HG02973 (cell line): Measurements from ENCODE around the gene DBT.
"Not testable (repeated sequence)": the region's sequence is repeated elsewhere in the genome, so short reads cannot be mapped to it uniquely, and the experiment has no call there.

Experiments used
- ATAC-seq: cut with Tn5 transposase; IDR thresholded peaks from one replicate; pipeline ENCODE4 v1.9.1; 2021; ENCODE audit warnings: moderate library complexity; ENCODE audit not compliant: unreplicated experiment

The DBT gene

DNA sequence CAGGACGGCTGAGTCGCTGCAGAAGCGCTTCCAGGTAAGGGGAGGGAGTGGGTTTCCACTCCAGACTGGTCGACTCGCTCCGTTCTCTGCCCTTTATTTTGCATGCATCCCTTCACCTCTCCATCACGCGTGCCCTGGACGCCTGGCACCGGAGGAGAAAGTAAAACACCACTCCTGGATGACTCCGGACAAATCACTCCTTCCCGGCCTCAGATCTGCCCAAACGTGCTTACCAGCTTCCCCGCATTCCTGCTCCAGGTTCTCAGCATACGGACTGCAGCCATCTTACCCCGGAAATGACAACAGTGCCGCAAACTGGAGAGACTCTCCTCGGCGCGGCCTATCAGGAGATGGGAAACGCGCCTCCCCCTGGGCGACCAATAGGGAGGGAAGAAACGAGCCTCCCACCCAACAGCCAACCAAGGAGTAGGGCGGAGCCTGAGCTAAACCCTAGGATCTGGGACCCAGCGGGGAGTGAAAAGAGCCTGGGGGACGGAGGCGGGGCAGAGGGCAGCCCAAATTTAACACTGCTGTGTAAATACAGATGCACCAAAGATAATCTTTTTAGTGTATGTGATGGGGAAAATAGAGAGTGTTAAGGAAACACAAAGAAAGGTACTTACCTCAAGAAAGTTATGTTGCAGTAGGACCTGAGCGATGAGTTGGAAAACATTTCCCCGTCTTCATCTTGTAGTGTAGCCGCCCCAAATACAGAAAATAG lies at the start of gene DBT:
DBT (minus strand) TSS at position 298 of the 721 bp plus-strand sequence; CDS start at position 284, 14 bp downstream.
- peak; percentile 100 for ATAC-seq

DNA sequence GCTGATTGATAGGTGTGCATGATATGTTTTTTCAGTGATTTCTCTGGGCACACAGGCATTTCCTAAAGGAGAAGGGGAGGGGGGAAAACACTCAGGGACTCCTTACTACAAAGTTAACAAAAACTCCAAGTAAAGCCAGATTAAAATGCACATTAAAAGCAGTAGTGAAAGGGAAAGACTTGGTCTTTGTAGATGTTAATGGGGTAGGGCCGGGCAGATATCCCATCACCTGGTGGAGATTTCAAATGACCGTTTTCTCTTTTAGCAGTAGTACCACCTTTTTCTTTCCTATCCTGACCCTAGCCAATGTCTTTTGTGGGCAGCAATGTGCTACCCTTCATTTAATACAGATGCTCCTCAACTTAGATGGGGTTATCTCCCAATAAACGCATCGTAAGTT lies 48.9 kb upstream of the DBT start:
- ATAC-seq, result no peak

DNA sequence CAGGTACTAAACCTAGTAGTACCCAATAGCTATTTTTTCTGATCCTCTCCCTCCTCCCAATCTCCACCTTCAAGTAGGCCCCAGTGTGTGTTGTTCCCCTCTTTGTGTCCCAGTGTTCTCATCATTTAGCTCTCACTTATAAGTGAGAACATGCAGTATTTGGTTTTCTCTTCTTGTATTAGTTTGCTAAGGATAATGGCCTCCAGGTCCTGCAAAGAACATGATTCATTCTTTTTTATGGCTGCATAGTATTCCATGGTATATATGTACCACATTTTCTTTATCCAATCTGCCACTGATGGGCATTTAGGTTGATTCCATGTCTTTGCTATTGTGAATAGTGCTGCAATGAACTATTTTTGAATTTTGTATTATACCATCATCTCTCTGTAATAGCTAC lies 47.4 kb upstream of the DBT start:
- ATAC-seq, result not testable (repeated sequence)

DNA sequence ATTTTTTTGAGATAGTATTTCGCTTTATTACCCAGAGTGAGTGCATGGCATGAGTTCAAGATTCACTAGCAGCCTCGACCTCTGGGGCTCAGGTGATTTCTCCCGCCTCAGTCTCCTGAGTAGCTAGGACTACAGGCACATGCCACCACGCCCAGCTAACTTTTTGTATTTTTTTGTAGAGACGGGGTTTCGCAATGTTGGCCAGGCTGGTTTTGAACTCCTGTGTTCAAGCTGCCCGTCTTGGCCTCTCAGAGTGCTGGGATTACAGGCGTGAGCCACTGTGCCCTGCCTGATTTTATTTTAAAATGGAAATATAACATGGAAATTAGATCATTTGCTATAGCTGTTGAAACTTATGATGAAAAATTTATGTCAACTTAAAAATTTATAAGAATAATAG lies 46.5 kb upstream of the DBT start:
- ATAC-seq, result no peak

DNA sequence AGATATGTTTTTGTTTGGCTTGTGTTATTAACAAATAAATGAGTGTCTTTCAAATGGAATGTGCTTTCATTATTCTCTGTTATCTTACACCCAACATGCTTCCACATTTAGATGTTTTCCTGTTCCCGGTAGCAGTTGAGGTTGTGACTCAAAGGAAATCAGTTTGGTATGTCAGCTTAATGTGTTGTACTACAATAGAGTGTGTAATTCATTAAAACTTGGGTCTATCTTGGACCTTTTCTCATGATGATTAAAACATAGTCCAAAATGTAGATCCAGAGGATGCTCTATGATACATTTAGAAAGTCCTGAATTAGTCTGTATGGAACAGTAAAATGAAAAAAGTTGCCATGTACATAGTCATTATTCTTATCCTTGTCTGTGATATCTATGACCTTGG lies 43.1 kb upstream of the DBT start:
- no peak for ATAC-seq

DNA sequence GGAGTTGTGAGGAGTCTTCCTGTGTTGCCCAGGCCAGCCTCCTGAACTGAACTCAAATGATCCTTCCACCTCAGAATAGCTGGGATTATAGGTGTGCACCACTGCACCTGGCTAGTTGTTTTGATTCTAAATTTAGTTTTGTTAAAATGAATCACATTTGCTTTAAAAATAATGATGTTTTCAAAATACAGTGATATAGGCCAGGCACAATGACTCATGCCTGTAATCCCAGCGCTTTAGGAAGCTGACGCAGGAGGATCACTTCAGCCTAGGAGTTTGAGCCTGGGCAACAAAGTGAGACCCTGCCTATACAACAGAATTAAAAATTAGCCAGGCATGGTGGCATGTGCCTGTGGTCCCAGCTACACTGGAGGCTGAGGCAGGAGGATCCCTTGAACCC lies 40.7 kb upstream of the DBT start:
- ATAC-seq, result no peak

DNA sequence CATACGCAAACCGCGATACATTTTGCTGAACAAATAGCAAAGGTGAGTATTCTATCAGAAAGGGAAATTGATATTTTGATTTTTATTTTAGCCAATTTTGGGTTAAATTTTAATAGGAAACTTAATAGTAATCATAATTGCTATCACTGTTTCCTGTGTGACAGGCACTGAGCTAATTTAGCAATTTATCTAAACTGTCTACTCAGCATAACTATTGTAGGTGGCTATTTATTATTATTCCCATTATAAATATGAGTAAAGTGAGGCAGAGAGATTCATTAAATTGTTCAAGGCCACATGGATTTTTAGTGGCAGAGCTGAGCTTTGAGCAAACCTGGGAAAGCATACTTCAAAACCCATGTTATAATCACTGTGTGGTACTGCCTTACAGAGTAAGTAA lies 37.5 kb upstream of the DBT start:
- ATAC-seq, result no peak

DNA sequence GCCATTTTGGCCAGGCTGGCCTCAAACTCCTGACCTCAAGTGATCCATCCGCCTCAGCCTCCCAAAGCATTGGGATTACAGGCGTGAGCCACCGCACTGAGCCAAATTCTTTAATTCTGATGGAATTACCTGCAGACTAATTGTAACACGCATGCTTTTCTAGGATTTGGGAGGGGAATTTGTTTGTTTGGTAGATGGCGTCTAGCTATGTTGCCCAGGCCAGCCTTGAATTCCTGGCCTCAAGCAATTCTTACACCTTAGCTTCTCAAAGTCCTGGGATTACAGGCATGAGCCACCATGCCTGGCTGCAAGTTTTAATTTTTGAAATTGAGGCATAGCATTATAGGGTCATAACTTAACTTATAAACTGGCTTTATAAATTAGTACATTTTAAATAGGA lies 35.0 kb upstream of the DBT start:
- ATAC-seq, result no peak

DNA sequence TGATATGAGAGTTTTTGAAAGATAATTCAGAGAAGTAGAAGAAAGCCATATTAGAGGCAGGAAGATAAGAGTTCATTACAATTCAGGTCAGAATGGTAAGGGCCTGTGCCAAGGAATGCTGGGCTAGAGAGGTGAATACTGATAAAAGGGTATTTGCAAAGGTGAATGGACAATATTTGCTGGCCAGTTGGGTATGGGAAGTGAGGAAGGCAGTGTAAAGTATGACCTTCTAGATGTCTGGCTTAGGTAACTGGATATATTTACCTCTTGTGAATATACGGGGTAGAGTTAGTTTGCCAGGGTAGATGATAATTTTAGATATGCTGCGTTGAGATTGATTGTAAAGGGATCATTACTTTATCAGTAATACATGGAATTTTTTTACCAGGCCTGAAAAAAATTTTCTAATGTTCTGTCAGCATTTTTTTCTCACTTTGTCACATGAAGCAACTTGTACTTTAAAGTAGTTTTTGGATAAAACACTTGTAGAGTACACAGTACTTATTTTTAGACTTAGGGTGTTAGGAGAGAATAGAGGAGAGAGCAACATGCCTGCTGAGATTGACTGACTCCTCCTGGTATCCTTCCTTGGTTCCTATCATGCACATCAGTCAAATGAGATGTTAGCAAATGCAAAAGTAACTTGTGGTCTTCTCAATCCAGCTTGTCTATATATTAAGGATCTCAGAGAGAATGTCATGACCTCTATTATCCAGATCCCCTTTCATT lies 30.5 kb upstream of the DBT start:
- no peak for ATAC-seq

DNA sequence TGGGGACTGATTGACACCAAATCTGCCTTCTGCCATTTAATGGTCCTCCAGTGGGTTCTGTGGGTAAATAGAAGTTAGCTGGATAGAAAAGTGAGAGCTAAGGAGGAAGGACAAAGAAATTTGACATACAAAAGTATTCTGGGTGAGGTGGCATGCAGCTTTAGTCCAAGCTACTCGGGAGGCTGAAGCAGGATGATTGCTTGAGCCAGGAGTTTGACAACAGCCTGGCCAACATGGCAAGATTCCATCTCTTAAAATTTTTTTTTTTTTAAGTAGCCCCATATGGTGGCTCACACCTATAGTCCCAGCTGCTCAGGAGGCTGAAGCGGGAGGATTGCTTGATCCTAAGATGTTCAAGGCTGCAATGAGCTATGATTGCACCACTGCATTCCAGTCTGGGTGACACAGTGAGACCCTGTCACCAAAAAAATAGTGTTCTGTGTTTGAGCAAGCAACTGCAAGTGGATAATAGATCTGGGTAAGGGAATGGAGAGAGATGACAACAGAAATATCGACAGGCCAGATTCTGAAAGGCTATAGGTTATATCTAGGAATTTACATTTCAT lies 29.8 kb upstream of the DBT start:
- no peak for ATAC-seq

DNA sequence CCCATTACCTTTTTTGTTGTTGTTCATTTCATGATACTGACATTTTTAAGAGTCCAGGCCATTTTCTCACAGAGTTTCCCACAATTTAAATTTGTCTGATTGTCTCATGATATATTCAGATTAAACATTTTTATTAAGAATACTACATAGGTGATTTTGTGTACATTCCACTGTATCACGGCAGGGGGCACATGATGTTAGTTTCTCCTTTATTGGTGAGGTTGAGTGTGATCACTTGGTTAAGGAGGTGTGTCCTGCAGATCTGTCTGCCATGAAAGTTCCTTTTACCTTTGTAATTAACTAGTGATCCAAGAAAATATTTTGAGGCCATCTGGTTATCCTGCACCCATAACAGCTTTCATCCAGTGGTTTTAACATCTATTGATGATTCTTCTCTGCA lies 28.2 kb upstream of the DBT start:
- no peak for ATAC-seq

DNA sequence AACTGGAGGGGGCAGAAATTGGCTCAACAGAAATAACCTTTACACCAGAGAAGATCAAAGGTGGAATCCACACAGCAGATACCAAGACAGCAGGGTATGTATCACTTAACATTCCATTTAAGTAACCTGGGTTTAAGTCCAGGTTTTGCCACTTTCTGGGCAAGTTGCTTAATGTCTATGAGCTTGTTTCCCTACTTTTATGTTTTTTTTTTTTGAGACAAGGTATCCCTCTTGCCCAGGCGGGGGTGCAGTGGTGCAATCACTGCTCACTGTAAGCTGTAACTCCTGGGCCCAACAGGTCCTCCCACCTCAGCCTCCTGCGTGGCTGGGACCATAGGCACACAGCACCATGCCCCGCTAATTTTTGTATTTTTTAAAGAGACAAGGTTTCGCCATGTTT lies 18.6 kb upstream of the DBT start:
- no peak for ATAC-seq

DNA sequence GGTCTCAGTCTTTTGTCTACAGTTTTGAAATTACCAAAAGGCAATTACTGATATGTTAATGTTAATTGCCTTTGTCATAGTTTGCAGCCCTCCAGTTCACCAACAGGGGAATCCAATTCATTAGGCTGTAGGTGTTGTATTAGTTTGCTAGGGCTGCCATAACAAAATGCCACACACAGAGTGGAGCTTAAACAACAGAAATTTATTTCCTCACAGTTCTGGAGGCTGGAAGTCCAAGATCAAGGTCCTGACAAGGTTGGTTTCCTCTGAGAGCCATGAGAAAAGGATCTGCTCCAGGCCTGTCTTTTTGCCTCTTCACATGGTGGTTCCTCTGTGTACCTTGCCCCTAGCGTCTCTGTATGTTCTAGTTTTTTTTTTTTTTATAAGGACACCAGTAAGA lies 17.6 kb upstream of the DBT start:
- no peak for ATAC-seq

DNA sequence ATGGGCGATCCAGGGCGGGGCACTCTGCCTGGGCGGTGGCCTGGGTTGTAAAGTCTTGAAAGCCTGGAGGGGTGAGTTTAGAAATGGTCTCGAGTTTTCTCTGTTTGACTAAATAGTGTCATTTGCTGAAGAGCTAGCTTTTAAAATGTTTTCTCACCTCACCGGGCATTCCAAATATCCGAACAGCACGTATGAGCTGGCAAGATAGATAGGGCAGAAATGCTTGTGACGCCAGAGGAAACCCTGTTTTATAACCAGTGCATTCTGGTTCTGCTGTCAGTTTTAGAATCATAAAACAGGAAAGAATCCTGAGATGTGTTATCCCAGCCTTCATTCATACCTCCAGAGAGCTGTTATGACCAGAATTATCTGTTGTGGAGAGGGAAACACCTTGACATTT lies 17.1 kb upstream of the DBT start:
- peak; percentile 27 for ATAC-seq

DNA sequence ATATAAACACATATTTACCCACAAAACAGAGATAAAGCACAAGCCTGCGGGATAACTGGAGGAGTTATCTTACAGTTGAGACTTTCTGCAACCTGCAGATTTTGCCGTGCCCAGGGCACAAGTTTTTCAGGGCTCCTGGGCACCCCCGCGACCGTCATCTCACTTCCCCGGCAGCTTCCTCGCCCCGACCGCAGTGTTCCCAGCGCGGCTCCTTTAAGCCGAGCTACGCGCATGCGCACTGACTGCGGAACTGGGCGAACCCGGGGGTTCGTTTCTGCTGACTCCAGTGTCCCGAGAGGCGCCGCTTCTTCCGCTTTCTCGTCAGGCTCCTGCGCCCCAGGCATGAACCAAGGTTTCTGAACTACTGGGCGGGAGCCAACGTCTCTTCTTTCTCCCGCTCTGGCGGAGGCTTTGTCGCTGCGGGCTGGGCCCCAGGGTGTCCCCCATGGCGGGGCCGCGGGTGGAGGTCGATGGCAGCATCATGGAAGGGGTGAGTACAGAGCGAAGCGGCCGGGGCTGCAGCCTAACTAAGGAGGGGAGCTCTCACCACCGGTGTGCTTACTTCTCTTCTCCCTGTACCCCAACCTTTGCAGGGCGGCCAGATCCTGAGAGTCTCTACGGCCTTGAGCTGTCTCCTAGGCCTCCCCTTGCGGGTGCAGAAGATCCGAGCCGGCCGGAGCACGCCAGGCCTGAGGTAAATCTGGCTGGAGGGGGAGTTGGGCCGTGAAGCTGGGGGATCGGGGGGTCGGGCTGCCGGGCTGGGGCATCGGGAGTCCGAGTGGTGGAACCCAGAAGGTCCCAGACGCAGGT lies 16.5 kb upstream of the DBT start, which contains the start of gene RTCA:
RTCA (plus strand) TSS at position 286 of the 810 bp plus-strand sequence; CDS start at position 446, 160 bp downstream.
- ATAC-seq, result peak; percentile 94

DNA sequence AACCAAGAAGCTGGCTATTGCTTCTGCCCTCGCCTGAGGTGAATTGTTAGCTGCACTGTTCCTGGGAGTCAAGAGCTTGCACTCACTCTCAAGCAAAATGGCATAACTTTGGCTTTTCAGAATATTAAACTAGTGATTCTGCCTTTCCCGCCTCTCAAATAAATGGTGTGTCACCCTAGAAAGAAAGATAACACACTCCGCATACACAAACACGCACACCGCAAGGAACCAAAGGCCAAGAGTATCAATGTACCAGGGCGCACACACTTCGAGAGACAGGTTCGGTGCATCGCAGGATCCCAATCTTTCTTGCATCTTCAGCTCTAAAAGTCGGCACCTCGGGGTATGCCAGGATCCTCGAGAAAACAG lies 15.9 kb upstream of the DBT start:
- ATAC-seq, result peak; percentile 17

DNA sequence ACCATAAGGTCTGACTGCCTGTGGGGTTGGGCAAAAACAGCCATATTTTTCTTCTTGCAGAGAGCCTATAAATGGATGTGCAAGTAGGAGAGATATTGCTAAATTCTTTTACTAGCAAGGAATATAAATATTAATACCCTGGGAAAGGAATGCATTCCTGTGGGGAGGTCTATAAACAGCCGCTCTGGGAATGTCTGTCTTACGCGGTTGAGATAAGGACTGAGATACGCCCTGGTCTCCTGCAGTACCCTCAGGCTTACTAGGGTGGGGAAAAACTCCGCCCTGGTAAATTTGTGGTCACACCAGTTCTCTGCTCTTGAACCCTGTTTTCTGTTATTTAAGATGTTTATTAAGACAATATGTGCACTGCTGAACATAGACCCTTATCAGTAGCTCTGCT lies 14.4 kb upstream of the DBT start:
- ATAC-seq, result not testable (repeated sequence)

DNA sequence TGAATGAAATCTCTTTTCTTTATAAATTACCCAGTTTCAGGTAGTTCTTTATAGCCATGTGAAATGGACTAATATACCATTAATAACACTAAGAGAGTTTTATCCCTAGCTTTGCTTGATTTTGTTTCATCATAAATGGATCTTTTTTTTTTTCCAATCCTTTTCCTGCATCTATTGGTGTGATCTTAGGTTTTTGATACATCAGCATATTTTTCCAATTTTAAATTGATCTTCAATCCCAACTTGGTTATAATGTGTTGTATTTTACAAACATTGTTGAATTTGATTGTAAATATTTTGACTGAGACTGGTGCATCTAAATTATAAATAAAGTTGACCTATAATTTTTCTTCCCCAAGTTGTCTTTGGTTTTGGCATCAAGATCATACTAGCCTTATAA lies 12.1 kb upstream of the DBT start:
- ATAC-seq, result no peak

DNA sequence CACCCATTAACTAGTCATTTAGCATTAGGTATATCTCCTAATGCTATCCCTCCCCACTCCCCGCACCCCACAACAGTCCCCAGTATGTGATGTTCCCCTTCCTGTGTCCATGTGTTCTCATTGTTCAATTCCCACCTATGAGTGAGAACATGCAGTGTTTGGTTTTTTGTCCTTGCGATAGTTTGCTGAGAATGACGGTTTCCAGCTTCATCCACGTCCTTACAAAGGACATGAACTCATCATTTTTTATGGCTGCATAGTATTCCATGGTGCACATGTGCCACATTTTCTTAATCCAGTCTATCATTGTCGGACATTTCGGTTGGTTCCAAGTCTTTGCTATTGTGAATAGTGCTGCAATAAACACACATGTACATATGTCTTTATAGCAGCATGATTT lies 8.8 kb upstream of the DBT start:
- ATAC-seq, result not testable (repeated sequence)

DNA sequence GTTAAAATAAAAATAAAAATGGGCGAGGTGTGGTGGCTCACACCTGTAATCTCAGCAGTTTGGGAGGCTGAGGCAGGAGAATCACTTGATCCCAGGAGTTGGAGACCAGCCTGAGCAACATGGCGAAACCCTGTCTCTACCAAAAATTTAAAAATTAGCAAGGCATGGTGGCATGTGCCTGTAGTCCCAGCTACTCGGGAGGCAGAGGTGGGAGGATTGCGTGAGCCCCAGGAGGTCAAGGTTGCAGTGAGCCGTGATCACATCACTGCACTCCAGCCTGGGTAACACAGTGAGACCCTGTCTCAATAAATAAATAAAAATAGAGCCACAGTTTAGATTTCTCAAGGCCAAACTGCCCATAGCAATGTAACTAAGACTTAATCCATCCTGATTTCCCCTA lies 6.6 kb upstream of the DBT start:
- not testable (repeated sequence) for ATAC-seq

DNA sequence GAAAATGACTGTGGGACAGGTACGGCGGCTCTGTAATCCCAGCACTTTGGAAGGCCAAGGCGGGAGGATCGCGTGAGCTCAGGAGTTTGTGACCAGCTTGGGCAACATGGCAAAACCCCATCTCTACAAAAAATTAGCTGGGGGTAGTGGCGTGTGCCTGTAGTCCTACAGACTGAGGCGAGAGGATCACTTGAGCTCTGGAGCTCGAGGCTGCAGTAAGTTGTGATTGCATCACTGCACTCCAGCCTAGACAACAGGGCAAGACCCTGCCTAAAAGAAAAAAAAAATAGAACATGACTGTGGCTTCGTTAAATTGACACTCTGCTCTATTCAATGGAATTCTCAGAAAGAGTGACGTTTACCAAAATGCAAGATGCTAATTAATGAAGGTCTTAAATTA lies 3.9 kb upstream of the DBT start:
- no peak for ATAC-seq
